Inferior parietal cortex (tissue), 1 donor: ENCODE results near the gene BBX.

Experiments used
- DNase-seq: peaks from one replicate; pipeline ENCODE4 v3.0.0-alpha.2; 2016; ENCODE audit errors: extremely low spot score

Gene BBX

GRCh38 chr3:107740992-107741896, 218.5 kb downstream of the BBX start:
- DNase-seq = peak; percentile 79

GRCh38 chr3:107745354-107745753, 222.6 kb downstream of the BBX start:
- no peak for DNase-seq

GRCh38 chr3:107752202-107752990, 229.6 kb downstream of the BBX start:
- DNase-seq = no peak

GRCh38 chr3:107753494-107753893, 230.7 kb downstream of the BBX start:
- DNase-seq = peak; percentile 82

- DNase-seq = no peak
These were observed 231.2 kb downstream of the BBX start for GRCh38 chr3:107753976-107754375.

- DNase-seq = peak; percentile 31
These were observed 233.9 kb downstream of the BBX start for GRCh38 chr3:107756649-107757048.

GRCh38 chr3:107757140-107757539, 234.4 kb downstream of the BBX start:
- DNase-seq = no peak

- DNase-seq = no peak
These were observed 237.4 kb downstream of the BBX start for GRCh38 chr3:107760144-107760543.

- DNase-seq = no peak
These were observed 238.6 kb downstream of the BBX start for GRCh38 chr3:107761391-107761790.

- no peak for DNase-seq
These were observed 242.8 kb downstream of the BBX start for GRCh38 chr3:107765524-107765923.

GRCh38 chr3:107767897-107768605, 245.3 kb downstream of the BBX start:
- DNase-seq = no peak

GRCh38 chr3:107769882-107770281, 247.1 kb downstream of the BBX start:
- DNase-seq = no peak

GRCh38 chr3:107772016-107772415, 249.3 kb downstream of the BBX start:
- no peak for DNase-seq

GRCh38 chr3:107775974-107776373, 253.2 kb downstream of the BBX start:
- no peak for DNase-seq

- DNase-seq = no peak
These were observed 258.5 kb downstream of the BBX start for GRCh38 chr3:107781253-107781652.

- no peak for DNase-seq
These were observed 259.3 kb downstream of the BBX start for GRCh38 chr3:107782054-107782453.

GRCh38 chr3:107790612-107791011, 267.9 kb downstream of the BBX start:
- DNase-seq = no peak

GRCh38 chr3:107791027-107791426, 268.3 kb downstream of the BBX start:
- DNase-seq = no peak

GRCh38 chr3:107791450-107791849, 268.7 kb downstream of the BBX start:
- DNase-seq = no peak

- no peak for DNase-seq
These were observed 272.1 kb downstream of the BBX start for GRCh38 chr3:107794664-107795443.

- DNase-seq = no peak
These were observed 272.8 kb downstream of the BBX start for GRCh38 chr3:107795514-107796094.
